Esophagus squamous epithelium (tissue), 4 donors: ENCODE data around the gene SERPINA1.

Experiments used
- CTCF ChIP-seq, 6 experiments: fragments of 450-650 bp in 4 of 6; fragments of 200-600 bp in 2 of 6; sonication (generic) in 2 of 6; IDR thresholded peaks; one replicate each; pipeline ENCODE4 v1.5.1; 2016 to 2019; ENCODE audit warnings: antibody characterized with exemption in 6 of 6, mild to moderate bottlenecking in 4 of 6, moderate library complexity in 4 of 6
- POLR2A ChIP-seq, 4 donors: fragments of 450-650 bp; IDR thresholded peaks; one replicate each; pipeline ENCODE4 v1.6.1; 2017; ENCODE audit warnings: antibody characterized with exemption in 4 of 4, mild to moderate bottlenecking in 4 of 4, moderate library complexity in 3 of 4

- TF ChIP-seq CTCF (IDR thresholded peaks at IDR 0.05): no peak
- TF ChIP-seq POLR2A (IDR thresholded peaks at IDR 0.05): no peak
Observed at GRCh38 chr14:94396628-94397225, 8.3 kb upstream of the SERPINA1 start.
